ENCODE measurements around the gene NUP107.

NUP107 gene

DNA sequence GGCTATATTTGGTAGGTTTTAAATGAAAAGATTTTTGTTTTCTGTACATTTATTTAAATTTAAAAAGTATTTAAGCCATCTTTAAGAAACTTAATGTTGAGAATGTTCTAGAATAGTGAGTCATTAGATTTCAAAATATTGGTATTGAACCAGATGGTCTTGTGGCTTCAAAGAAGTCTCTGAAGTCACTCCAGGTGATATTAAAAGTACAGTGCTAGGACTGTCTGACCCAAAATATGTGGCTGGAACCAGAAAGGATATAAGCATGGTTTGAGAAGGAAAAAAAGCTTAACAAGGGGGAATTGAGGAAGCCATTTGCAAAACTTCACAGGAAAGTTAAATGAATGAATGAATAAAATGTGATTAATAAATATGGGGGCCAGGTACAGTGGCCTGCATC, 92.5 kb downstream of the NUP107 start:
- Histone ChIP-seq H3K36me3 (no peaks in the 10 kb centered on the region), H3K27me3 (no peaks in the 10 kb centered on the region), H3K27ac (no peak overlapping the region), H3K4me1 (no peaks in the 10 kb centered on the region), H3K9me3 (no peaks in the 10 kb centered on the region), H3K4me3 (no peak overlapping the region)
- DNase-seq: no peak
- TF ChIP-seq, protein P1, sequence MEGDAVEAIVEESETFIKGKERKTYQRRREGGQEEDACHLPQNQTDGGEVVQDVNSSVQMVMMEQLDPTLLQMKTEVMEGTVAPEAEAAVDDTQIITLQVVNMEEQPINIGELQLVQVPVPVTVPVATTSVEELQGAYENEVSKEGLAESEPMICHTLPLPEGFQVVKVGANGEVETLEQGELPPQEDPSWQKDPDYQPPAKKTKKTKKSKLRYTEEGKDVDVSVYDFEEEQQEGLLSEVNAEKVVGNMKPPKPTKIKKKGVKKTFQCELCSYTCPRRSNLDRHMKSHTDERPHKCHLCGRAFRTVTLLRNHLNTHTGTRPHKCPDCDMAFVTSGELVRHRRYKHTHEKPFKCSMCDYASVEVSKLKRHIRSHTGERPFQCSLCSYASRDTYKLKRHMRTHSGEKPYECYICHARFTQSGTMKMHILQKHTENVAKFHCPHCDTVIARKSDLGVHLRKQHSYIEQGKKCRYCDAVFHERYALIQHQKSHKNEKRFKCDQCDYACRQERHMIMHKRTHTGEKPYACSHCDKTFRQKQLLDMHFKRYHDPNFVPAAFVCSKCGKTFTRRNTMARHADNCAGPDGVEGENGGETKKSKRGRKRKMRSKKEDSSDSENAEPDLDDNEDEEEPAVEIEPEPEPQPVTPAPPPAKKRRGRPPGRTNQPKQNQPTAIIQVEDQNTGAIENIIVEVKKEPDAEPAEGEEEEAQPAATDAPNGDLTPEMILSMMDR (IDR thresholded peaks at IDR 0.05): no peak
- intact Hi-C loops (cut with DNase I; ENCODE audit: low total_unique reads): no loop called here

GRCh38 chr12:68780731-68781130, 94.0 kb downstream of the NUP107 start:
- Histone ChIP-seq H3K27me3 (no peaks in the 10 kb centered on the region), H3K4me3 (no peak overlapping the region), H3K27ac (no peak overlapping the region), H3K4me1 (peaks cover 0 to under 1% (median 0%) of the 10 kb centered on the region in 4 donors), H3K36me3 (no peaks in the 10 kb centered on the region), H3K9me3 (no peaks in the 10 kb centered on the region)
- no peak for DNase-seq
- TF ChIP-seq, protein P1 (IDR thresholded peaks at IDR 0.05): no peak
- intact Hi-C loops (cut with DNase I; ENCODE audit: low total_unique reads): no loop called here

DNA sequence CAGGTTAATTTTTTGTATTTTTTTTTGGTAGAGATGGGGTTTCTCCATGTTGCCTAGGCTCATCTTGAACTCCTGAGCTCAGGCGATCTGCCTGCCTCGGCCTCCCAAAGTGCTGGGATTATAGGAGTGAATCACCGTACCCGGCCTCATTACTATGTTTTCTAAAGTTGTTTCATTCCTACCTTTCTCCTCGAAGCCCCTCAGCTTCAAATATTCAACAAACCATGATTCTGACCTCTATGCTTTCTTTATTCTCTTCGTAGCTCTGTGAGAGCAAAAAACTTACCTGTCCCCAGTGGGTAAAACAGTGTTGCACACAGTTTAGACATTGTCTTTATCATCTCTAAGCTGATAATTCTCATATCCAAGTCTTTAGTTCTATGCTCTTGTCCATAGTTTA, 95.0 kb downstream of the NUP107 start:
- DNase-seq: no peak
- Histone ChIP-seq H3K9me3 (no peaks in the 10 kb centered on the region), H3K27ac (no peak overlapping the region), H3K27me3 (no peaks in the 10 kb centered on the region), H3K4me3 (no peak overlapping the region), H3K36me3 (no peaks in the 10 kb centered on the region), H3K4me1 (peaks cover 0 to 11% (median 0%) of the 10 kb centered on the region in 4 donors)
- intact Hi-C loops (cut with DNase I; ENCODE audit: low total_unique reads): no loop called here
- TF ChIP-seq, protein P1 (IDR thresholded peaks at IDR 0.05): no peak

DNA sequence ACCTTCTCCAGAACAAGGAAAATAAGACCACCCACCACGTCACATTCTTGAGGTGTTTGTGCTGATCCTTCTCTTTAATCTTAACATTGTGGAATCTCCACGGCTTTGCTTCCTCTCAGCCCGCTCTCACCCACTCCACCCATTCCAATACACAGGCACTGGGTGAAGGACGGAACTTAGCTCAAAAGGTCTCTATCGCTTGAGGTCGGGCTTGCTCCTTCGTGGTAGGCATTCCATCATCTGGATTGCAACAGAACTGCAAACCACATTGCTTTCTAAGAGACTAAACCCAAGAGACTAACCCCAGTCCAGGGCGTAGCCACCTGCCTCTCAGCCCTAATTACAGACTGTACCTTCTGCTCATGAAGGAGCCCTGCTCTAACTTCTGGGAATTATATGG, 97.2 kb downstream of the NUP107 start:
- DNase-seq: no peak
- TF ChIP-seq, protein P1 (IDR thresholded peaks at IDR 0.05): no peak
- no peak overlapping the region for H3K27ac ChIP-seq
- H3K9me3 ChIP-seq: no peaks in the 10 kb centered on the region
- intact Hi-C loops (cut with DNase I; ENCODE audit: low total_unique reads): no loop called here
- H3K36me3 ChIP-seq: no peaks in the 10 kb centered on the region
- no peak overlapping the region for H3K4me3 ChIP-seq
- no peaks in the 10 kb centered on the region for H3K27me3 ChIP-seq
- peaks cover 0 to 28% (median 0%) of the 10 kb centered on the region in 4 donors for H3K4me1 ChIP-seq

DNA sequence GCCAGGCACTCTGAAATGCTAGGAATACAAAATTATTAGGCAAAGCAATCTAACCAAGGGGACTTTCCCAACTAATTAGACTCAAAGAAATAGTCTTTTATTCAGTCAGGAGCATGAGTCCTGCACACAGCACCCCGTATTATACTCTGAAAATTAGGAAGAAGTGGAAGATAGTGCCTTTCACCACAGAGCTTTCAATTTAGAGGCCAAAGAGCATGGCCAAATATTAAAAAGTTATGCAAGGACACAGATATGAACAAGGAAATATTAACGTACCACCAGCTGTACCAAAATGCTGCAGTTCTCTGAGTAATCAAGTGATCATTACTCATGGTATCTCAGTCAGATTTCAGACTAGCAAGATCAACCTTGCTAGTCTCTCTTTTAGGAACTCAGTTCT, 98.6 kb downstream of the NUP107 start:
- Histone ChIP-seq H3K36me3 (no peaks in the 10 kb centered on the region), H3K4me3 (no peak overlapping the region), H3K27ac (no peak overlapping the region), H3K4me1 (peaks cover 0 to 28% (median 0%) of the 10 kb centered on the region in 4 donors), H3K9me3 (no peaks in the 10 kb centered on the region), H3K27me3 (no peaks in the 10 kb centered on the region)
- no peak for DNase-seq
- TF ChIP-seq, protein P1 (IDR thresholded peaks at IDR 0.05): no peak
- intact Hi-C loops (cut with DNase I; ENCODE audit: low total_unique reads): no loop called here

DNA sequence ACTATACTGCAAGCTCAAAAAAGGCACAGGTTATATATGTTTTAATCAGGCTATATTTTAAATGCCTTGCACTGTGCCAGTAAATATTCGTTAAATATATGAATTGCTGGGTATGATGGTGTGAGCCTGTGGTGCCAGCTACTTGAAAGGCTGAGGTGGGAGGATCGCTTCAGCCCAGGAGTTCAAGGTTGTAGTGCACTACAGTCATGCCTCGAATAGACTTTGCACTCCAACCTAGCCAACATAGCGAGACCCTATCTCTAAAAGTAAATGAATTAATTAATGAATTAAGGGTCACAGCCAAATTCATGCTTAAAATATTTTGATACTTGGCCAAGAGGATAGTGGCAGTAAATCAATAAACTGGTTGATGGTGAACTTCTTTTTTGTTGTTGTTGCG, 99.0 kb downstream of the NUP107 start:
- Histone ChIP-seq H3K27me3 (no peaks in the 10 kb centered on the region), H3K4me1 (peaks cover 0 to 28% (median 0%) of the 10 kb centered on the region in 4 donors), H3K36me3 (no peaks in the 10 kb centered on the region), H3K9me3 (no peaks in the 10 kb centered on the region), H3K27ac (no peak overlapping the region), H3K4me3 (no peak overlapping the region)
- intact Hi-C loops (cut with DNase I; ENCODE audit: low total_unique reads): no loop called here
- DNase-seq: no peak
- TF ChIP-seq, protein P1 (IDR thresholded peaks at IDR 0.05): no peak
